ENCODE results near the gene GNG13. TPM values are rescaled to one million over a fixed set of nuclear protein-coding genes. Genes with fewer than 3 reads are reported as not detected.

The GNG13 gene
- total RNA-seq, 4 donors from 2014 or later: not detected

DNA sequence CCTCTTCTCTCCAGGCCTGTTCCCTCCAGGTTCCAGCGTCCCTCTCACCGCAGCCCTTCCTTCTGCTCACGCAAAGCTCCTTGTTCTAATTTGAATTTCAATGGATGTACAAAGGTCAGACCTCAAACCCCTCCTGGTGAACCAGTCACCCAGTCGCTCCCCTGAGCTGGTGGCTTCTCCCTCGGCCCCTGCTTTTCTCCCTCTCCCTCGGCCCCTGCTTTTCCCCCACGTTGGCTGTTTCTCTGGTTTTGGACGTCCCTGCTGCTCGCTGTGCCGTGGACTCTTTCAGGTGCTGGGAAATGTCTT lies 48.6 kb downstream of the GNG13 start:
- 39 to 43% methylated on average over 6 to 10 of the region's 10 CpGs for WGBS, 2 donors (ENCODE audit: low coverage in 1 of 2)
- H3K27ac ChIP-seq: no peak overlapping the region
- H3K4me3 ChIP-seq: no peak overlapping the region
- H3K4me1 ChIP-seq: no peaks in the 10 kb centered on the region
- no peak for ATAC-seq
- peaks cover 54% of the 10 kb centered on the region for H3K27me3 ChIP-seq
- no peaks in the 10 kb centered on the region for H3K9me3 ChIP-seq
- H3K36me3 ChIP-seq: no peaks in the 10 kb centered on the region
- no peak for TF ChIP-seq POLR2AphosphoS5 (IDR thresholded peaks at IDR 0.05)
- TF ChIP-seq POLR2A (IDR thresholded peaks at IDR 0.05): no peak
- TF ChIP-seq EP300 (IDR thresholded peaks at IDR 0.05): no peak
- TF ChIP-seq, protein P1, sequence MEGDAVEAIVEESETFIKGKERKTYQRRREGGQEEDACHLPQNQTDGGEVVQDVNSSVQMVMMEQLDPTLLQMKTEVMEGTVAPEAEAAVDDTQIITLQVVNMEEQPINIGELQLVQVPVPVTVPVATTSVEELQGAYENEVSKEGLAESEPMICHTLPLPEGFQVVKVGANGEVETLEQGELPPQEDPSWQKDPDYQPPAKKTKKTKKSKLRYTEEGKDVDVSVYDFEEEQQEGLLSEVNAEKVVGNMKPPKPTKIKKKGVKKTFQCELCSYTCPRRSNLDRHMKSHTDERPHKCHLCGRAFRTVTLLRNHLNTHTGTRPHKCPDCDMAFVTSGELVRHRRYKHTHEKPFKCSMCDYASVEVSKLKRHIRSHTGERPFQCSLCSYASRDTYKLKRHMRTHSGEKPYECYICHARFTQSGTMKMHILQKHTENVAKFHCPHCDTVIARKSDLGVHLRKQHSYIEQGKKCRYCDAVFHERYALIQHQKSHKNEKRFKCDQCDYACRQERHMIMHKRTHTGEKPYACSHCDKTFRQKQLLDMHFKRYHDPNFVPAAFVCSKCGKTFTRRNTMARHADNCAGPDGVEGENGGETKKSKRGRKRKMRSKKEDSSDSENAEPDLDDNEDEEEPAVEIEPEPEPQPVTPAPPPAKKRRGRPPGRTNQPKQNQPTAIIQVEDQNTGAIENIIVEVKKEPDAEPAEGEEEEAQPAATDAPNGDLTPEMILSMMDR (IDR thresholded peaks at IDR 0.05): no peak

DNA sequence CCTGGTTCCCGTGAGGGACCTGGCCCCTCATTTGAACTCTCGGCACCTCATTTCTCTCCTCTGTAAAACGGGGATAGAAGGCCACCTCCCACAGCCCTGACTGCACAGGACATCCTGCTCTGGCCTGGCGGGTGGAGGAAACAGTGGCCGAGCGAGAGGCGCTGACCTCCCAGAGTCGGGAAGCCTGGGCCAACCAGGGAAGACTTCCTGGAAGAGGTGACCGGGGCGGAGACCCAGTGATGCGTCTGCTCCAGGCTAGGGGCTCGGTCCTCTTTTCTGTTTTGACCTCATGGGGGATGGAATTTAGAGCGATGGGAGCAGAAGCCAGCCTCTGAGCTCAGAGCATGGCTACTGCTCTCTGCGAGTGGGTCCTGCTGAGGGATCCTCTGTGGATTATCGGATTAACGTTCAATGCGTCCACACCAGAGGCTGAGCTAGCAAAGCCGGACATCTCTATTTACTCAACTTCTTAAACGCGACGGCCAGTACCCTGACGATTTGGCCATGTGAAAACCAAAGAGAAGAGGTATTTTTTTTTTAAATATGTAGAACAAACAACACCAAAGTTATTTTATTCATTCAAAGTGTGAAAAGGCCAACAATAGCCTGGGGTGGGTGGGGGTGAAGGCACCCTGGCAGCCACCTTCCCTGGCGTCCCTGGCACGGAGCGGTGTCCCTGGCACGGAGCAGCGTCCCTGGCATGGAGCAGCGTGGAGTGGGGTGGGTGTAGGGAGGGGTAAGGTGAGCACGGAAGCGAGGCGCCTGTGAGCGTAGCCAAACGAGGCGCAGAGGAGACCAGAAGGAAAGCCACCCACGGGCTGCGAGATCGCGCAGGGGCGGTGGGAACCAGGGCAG lies 49.2 kb downstream of the GNG13 start:
- no peaks in the 10 kb centered on the region for H3K4me1 ChIP-seq
- H3K36me3 ChIP-seq: no peaks in the 10 kb centered on the region
- TF ChIP-seq, protein P1 (IDR thresholded peaks at IDR 0.05): no peak
- no peak for TF ChIP-seq POLR2A (IDR thresholded peaks at IDR 0.05)
- peaks cover 54% of the 10 kb centered on the region for H3K27me3 ChIP-seq
- H3K9me3 ChIP-seq: no peaks in the 10 kb centered on the region
- 62 to 76% methylated on average over 6 to 11 of the region's 39 CpGs for WGBS, 2 donors (ENCODE audit: low coverage in 1 of 2)
- H3K27ac ChIP-seq: no peak overlapping the region
- no peak for ATAC-seq
- no peak overlapping the region for H3K4me3 ChIP-seq

DNA sequence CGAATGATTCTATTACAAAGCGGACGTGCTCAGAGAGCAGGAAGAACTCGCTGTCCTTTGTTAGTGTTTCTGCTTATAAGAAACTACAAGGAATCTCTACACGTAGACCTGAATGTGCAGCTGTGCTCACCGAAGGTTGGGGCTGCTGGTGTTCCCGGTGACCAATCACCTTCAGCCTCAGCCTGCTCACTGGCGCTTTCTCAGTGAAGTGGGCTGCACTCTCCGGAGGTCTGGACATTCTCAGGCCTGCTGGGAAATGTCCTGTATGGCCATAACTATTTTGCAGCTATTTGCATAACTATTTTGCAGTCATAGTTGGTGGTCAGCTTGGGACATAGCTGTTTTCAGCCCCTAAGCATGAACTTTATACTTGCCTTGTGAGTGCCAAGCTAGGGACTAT lies 50.0 kb downstream of the GNG13 start:
- no peak overlapping the region for H3K27ac ChIP-seq
- H3K27me3 ChIP-seq: peaks cover 58% of the 10 kb centered on the region
- TF ChIP-seq POLR2AphosphoS5 (IDR thresholded peaks at IDR 0.05): no peak
- TF ChIP-seq, protein P1 (IDR thresholded peaks at IDR 0.05): no peak
- TF ChIP-seq EP300 (IDR thresholded peaks at IDR 0.05): no peak
- TF ChIP-seq POLR2A (IDR thresholded peaks at IDR 0.05): no peak
- no peak overlapping the region for H3K4me3 ChIP-seq
- no peaks in the 10 kb centered on the region for H3K36me3 ChIP-seq
- WGBS, 2 donors (ENCODE audit: low coverage in 1 of 2): 27 to 30% methylated on average over 2 to 9 of the region's 9 CpGs
- no peaks in the 10 kb centered on the region for H3K9me3 ChIP-seq
- ATAC-seq: no peak
- no peaks in the 10 kb centered on the region for H3K4me1 ChIP-seq

DNA sequence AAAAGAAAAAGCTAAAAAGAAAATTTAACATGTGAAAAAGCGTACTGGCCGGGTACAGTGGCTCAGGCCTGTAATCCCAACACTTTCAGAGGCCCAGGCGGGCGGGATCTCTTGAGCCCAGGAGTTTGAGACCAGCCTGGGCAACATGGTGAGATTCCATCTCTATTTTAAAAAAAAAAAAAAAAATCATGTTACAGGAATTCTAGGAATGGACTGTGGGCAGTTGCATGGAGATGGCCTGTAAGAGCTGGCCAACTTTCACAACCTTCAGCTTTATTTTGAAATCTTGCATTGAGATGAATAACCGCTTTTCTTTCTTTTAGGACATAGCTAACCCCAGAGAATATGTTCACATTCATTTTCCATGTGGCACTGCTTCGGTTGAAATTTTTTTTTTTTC lies 51.5 kb downstream of the GNG13 start:
- WGBS, 2 donors (ENCODE audit: low coverage in 1 of 2): 72 to 87% methylated on average over 4 to 6 of the region's 6 CpGs
- no peak for TF ChIP-seq POLR2A (IDR thresholded peaks at IDR 0.05)
- TF ChIP-seq EP300 (IDR thresholded peaks at IDR 0.05): no peak
- no peak for TF ChIP-seq POLR2AphosphoS5 (IDR thresholded peaks at IDR 0.05)
- TF ChIP-seq, protein P1 (IDR thresholded peaks at IDR 0.05): no peak

More for the DNA sequence above, 51.5 kb downstream of the GNG13 start:
- no peaks in the 10 kb centered on the region for H3K36me3 ChIP-seq
- H3K27ac ChIP-seq: no peak overlapping the region
- H3K4me3 ChIP-seq: no peak overlapping the region
- H3K4me1 ChIP-seq: no peaks in the 10 kb centered on the region
- H3K27me3 ChIP-seq: peaks cover 60% of the 10 kb centered on the region
- H3K9me3 ChIP-seq: no peaks in the 10 kb centered on the region
- peak; percentile 39 for ATAC-seq

Small RNA genes within 50 kb of the gene (small RNA-seq; reads per million reads assigned to genes)
- 0 reads per million in 4 donors for gene MIR662

Other genes starting within 250 kb of the GNG13 start
- gene PRR35, start 240.3 kb downstream of the GNG13 start, total RNA-seq: not detected
- 1 to 10 TPM in 2 of 4 donors, under 1 TPM in 2; 0.47 to 2.9 (median 0.87) TPM for gene NHLRC4, start 233.7 kb downstream of the GNG13 start, total RNA-seq
- 10 to 100 TPM; 30.4 to 42.4 (median 36.8) TPM for gene PIGQ, start 230.8 kb downstream of the GNG13 start, total RNA-seq
- 10 to 100 TPM; 17.7 to 28.3 (median 22.1) TPM for gene RAB40C, start 210.7 kb downstream of the GNG13 start, total RNA-seq
- gene WFIKKN1, start 169.7 kb downstream of the GNG13 start, total RNA-seq: under 1 TPM in 3 of 4 donors, not detected in 1; 0.17 to 0.93 (median 0.35) TPM
- 100 to 1,000 TPM in 3 of 4 donors, 10 to 100 TPM in 1; 94.8 to 146 (median 112) TPM for gene METTL26, start 164.4 kb downstream of the GNG13 start, total RNA-seq
- gene MCRIP2, start 158.9 kb downstream of the GNG13 start, total RNA-seq: 10 to 100 TPM; 25.4 to 70.0 (median 51.9) TPM
- gene WDR90, start 151.4 kb downstream of the GNG13 start, total RNA-seq: 10 to 100 TPM in 3 of 4 donors, 1 to 10 TPM in 1; 8.5 to 21.2 (median 16.8) TPM
- 10 to 100 TPM; 50.2 to 64.0 (median 55.0) TPM for gene RHOT2, start 132.6 kb downstream of the GNG13 start, total RNA-seq
- gene RHBDL1, start 125.1 kb downstream of the GNG13 start, total RNA-seq: 1 to 10 TPM in 3 of 4 donors, not detected in 1; 1.1 to 1.5 (median 1.3) TPM
- 100 to 1,000 TPM; 161 to 212 (median 179) TPM for gene STUB1, start 120.3 kb downstream of the GNG13 start, total RNA-seq
- gene JMJD8, start 116.4 kb downstream of the GNG13 start, total RNA-seq: 100 to 1,000 TPM in 1 of 4 donors, 10 to 100 TPM in 3; 70.2 to 109 (median 90.5) TPM
- gene WDR24, start 110.3 kb downstream of the GNG13 start, total RNA-seq: 10 to 100 TPM in 1 of 4 donors, 1 to 10 TPM in 3; 8.1 to 16.7 (median 9.6) TPM
- gene FBXL16, start 94.9 kb downstream of the GNG13 start, total RNA-seq: 1 to 10 TPM in 1 of 4 donors, under 1 TPM in 3; 0.27 to 1.4 (median 0.35) TPM
- 10 to 100 TPM; 22.6 to 77.7 (median 63.8) TPM for gene METRN, start 85.6 kb downstream of the GNG13 start, total RNA-seq
- gene ANTKMT, start 79.6 kb downstream of the GNG13 start, total RNA-seq: 10 to 100 TPM; 23.5 to 46.2 (median 31.0) TPM
- gene CCDC78, start 74.3 kb downstream of the GNG13 start, total RNA-seq: under 1 TPM in 1 of 4 donors, not detected in 3; 0.13 TPM
- 1 to 10 TPM; 1.1 to 4.8 (median 2.8) TPM for gene HAGHL, start 73.6 kb downstream of the GNG13 start, total RNA-seq
- 10 to 100 TPM; 18.5 to 46.7 (median 25.6) TPM for gene CIAO3, start 59.7 kb downstream of the GNG13 start, total RNA-seq
- gene MSLN, start 40.0 kb downstream of the GNG13 start, total RNA-seq: 1 to 10 TPM in 1 of 4 donors, under 1 TPM in 1, not detected in 2; 0.73 to 7.2 TPM
- gene RPUSD1, start 12.4 kb downstream of the GNG13 start, total RNA-seq: 10 to 100 TPM; 13.4 to 25.8 (median 22.1) TPM
- gene CHTF18, start 12.1 kb downstream of the GNG13 start, total RNA-seq: 10 to 100 TPM in 2 of 4 donors, 1 to 10 TPM in 2; 4.6 to 10.9 (median 8.3) TPM
- 10 to 100 TPM; 13.7 to 57.3 (median 20.9) TPM for gene LMF1, start 170.2 kb upstream of the GNG13 start, total RNA-seq
- 1 to 10 TPM; 2.0 to 4.5 (median 3.6) TPM for gene SOX8, start 181.0 kb upstream of the GNG13 start, total RNA-seq

All from gastroesophageal sphincter (tissue), 4 donors.